K562 (cell line): ENCODE results near the gene EIF2S1. TPM values are rescaled to one million over a fixed set of nuclear protein-coding genes. Genes with fewer than 3 reads are reported as not detected.

Experiments
- BHLHE40 ChIP-seq: IDR thresholded peaks from 2 replicates; pipeline ENCODE4 v1.6.1; 2011; ENCODE audit warnings: low read length, improper control_type of control experiment
- EP300 ChIP-seq: IDR thresholded peaks from 2 replicates; pipeline ENCODE4 v1.6.1; 2012; ENCODE audit warnings: low read length, improper control_type of control experiment
- HNRNPK ChIP-seq: fragments of 200-400 bp; formaldehyde crosslinking; IDR thresholded peaks from one replicate; pipeline ENCODE4 v1.6.1; 2018; ENCODE audit warnings: mild to moderate bottlenecking, low read depth, low read length; ENCODE audit not compliant: poor library complexity, severe bottlenecking
- NFXL1 ChIP-seq: fragments of 450-650 bp; formaldehyde crosslinking; IDR thresholded peaks from 2 replicates; pipeline ENCODE4 v1.4.0; 2021; ENCODE audit warnings: mild to moderate bottlenecking
- PURB ChIP-seq: sonication (generic); formaldehyde crosslinking; IDR thresholded peaks from 2 replicates; pipeline ENCODE4 v1.9.0; 2021; ENCODE audit warnings: low read depth, mild to moderate bottlenecking, missing genetic modification reagents
- RFX5 ChIP-seq: IDR thresholded peaks from 2 replicates; pipeline ENCODE4 v1.6.1; 2011; ENCODE audit warnings: low read depth, mild to moderate bottlenecking, improper control_type of control experiment, low read length
- RUNX1 ChIP-seq: sonication (generic); IDR thresholded peaks from 2 replicates; pipeline ENCODE4 v1.6.1; 2016; ENCODE audit warnings: antibody characterized with exemption, low read depth
- SMC3 ChIP-seq: conservative IDR thresholded peaks from 2 replicates; pipeline ENCODE4 v1.6.1; 2011; ENCODE audit warnings: low read depth, low read length, improper control_type of control experiment; ENCODE audit not compliant: insufficient read depth
- TAF1 ChIP-seq: IDR thresholded peaks from 2 replicates; pipeline ENCODE4 v1.6.1; 2011; ENCODE audit warnings: mild to moderate bottlenecking, low read length, moderate library complexity; ENCODE audit not compliant: insufficient read depth, control insufficient read depth, severe bottlenecking; ENCODE audit errors: extremely low read depth
- TOE1 ChIP-seq, 2 experiments: fragments of 450-650 bp in 1 of 2; sonication (generic) in 1 of 2; formaldehyde crosslinking in 1 of 2; IDR thresholded peaks; 2 replicates each; pipeline versions ENCODE4 v1.7.1 to v1.8.0; 2016 to 2022; ENCODE audit warnings: borderline replicate concordance in 2 of 2, mild to moderate bottlenecking in 2 of 2, antibody characterized with exemption in 1 of 2, inconsistent platforms in 1 of 2, low read depth in 1 of 2, missing genetic modification reagents in 1 of 2, moderate library complexity in 1 of 2
- VEZF1 ChIP-seq: fragments of 200-800 bp; sonication (Bioruptor generic); IDR thresholded peaks from 2 replicates; pipeline ENCODE4 v1.6.1; 2017; ENCODE audit warnings: missing genetic modification characterization, missing compliant biosample characterization
- ZBTB2 ChIP-seq: fragments of 450-650 bp; IDR thresholded peaks from 2 replicates; pipeline ENCODE4 v1.6.1; 2016; ENCODE audit warnings: antibody characterized with exemption
- ZKSCAN3 ChIP-seq: fragments of 250-450 bp; sonication (Bioruptor Pico); IDR thresholded peaks from 2 replicates; pipeline ENCODE4 v1.4.0; 2020
- ZNF398 ChIP-seq: fragments of 250-450 bp; sonication (Bioruptor Pico); IDR thresholded peaks from 2 replicates; pipeline ENCODE4 v1.8.0; 2021; ENCODE audit warnings: moderate library complexity, mild to moderate bottlenecking, inconsistent platforms
- ZNF518B ChIP-seq: fragments of 250-450 bp; sonication (Bioruptor Pico); IDR thresholded peaks from 2 replicates; pipeline ENCODE4 v1.5.0; 2021; ENCODE audit warnings: mild to moderate bottlenecking, moderate library complexity
- polyA plus RNA-seq, 8 experiments: library from polyadenylated mRNA; depleted of rRNA in 4 of 8; stranded (reverse) in 5 of 8; unstranded in 3 of 8; fragments of >200 nt; fragmentation: Nextera tagmentation in 2 of 8; fragmentation: Illumina TruSeq in 1 of 8; extraction: Ambion mirVana in 2 of 8; extraction: Trizol in 1 of 8; gene quantifications; 2 replicates each; pipeline versions ENCODE4 v1.2.1 to v1.2.3, GENCODE V29; 2011 to 2014; ENCODE audit warnings: inconsistent platforms in 1 of 8, missing spikeins in 1 of 8
- total RNA-seq, 7 experiments: library from RNA; depleted of rRNA in 6 of 7; stranded (reverse); fragments of >200 nt in 6 of 7; fragmentation: Illumina TruSeq in 2 of 7; extraction: Trizol in 2 of 7; gene quantifications; 2 replicates each; pipeline versions ENCODE4 v1.2.1 to v1.2.3, GENCODE V29; 2011 to 2021; ENCODE audit warnings: low replicate concordance in 1 of 7

EIF2S1 gene
- total and polyA plus RNA-seq, 9 of the 15 experiments (the other 6 are each of a cell fraction or from before 2014, with no cell fraction given) = 216 to 1,018 (median 332) TPM

DNA sequence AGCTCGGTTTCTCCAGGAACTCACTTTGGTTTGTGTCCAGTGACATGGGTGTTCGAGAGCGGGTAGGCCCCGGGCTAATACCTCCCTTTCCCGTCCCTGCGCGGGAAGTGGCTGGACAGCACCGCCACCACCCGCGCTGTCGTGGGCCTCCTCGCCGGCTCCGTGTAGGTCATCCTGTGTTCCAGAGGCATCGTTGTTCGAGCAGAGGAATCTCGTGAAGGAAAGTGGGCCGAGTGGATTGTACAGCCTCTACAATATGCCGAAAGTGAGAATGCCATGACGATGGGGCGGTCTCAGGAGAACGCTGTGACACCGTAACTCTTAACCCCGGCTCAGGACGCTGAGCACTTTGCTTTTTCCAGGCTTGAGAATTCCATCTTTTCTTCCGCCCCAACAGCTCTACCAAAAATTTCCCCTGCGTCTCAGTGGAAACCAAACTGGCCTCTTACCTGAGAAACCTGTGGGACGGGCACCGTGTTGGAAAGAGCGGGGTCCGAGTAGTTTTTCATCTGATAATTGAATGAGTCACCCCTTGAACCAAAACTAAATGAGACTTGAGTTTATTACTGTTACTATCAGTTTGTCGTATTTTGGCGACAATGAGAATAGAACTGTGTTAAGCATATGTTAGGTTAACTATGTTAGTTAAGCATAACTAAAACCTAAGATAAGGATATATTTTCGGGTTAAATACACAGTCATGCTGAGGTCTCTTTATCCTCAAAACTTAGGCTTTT lies 510 bp downstream of the EIF2S1 start (continued):
- no peak for TF ChIP-seq ZNF398
- TF ChIP-seq NFXL1 = no peak
- TF ChIP-seq RFX5 = no peak
- TF ChIP-seq SMC3 = no peak
- no peak for TF ChIP-seq TAF1
- TF ChIP-seq ZKSCAN3 (CRISPR knock-in tag) = no peak
- no peak for TF ChIP-seq RUNX1
- no peak for TF ChIP-seq ZNF518B
- TF ChIP-seq ZBTB2 = no peak
- TF ChIP-seq EP300 = no peak
- TF ChIP-seq PURB (CRISPR knock-in tag) = no peak
- TF ChIP-seq VEZF1 (CRISPR knock-in tag) = no peak
- no peak for TF ChIP-seq TOE1 (IDR thresholded peaks at IDR 0.05; ENCODE audit: borderline replicate concordance)
- TF ChIP-seq TOE1 (CRISPR knock-in tag; IDR thresholded peaks at IDR 0.05; ENCODE audit: borderline replicate concordance, low read depth) = no peak
- no peak for TF ChIP-seq HNRNPK
- no peak for TF ChIP-seq BHLHE40
